GM12878 (cell line): ENCODE measurements around the gene ARPC1A. TPM values are rescaled to one million over a fixed set of nuclear protein-coding genes. Genes with fewer than 3 reads are reported as not detected.

ENCODE experiments used
- ATAC-seq: fragments of 200-7000 bp; cut with Tn5 transposase; 3 replicates; pipeline ENCODE4 v1.9.1; 2020; ENCODE audit warnings: mild to moderate bottlenecking, moderate library complexity
- BruUV-seq: library from RNA; stranded (reverse); fragments of 400-500 nt; replicated peaks from 2 replicates; lab custom pipeline; 2021; lab: Mats Ljungman, UMichigan
- CTCF ChIA-PET: fragments of 300-600 bp; sonication (Branson Sonifier 250); formaldehyde crosslinking; extraction: SDS; loops from one replicate; lab custom pipeline; 2021; ENCODE audit warnings: inconsistent platforms; lab: Yijun Ruan, JAX
- POLR2A ChIA-PET: fragments of 350-600 bp; formaldehyde crosslinking; extraction: SDS; loops from one replicate; lab custom pipeline; 2021; ENCODE audit warnings: inconsistent platforms; lab: Charles Lee
- RAD21 ChIA-PET: fragments of 300-600 bp; sonication (Branson Sonifier 250); formaldehyde crosslinking; loops from one replicate; lab custom pipeline; 2023; ENCODE audit warnings: antibody characterized with exemption; ENCODE audit not compliant: unreplicated experiment; lab: Charles Lee
- SMC1A ChIA-PET: fragments of 300-600 bp; sonication (Branson Sonifier 250); formaldehyde crosslinking; loops from one replicate; lab custom pipeline; 2023; ENCODE audit not compliant: unreplicated experiment, uncharacterized antibody; lab: Charles Lee
- DNase-seq: peaks from one replicate; pipeline ENCODE4 v3.0.0-alpha.2; 2011; ENCODE audit warnings: low read depth, low spot score
- FAIRE-seq: peaks from 3 replicates; lab custom pipeline; 2011; peaks lifted over from hg19 to GRCh38; lab: Jason Lieb, UNC
- H2AFZ ChIP-seq: 2 replicates; pipeline ENCODE4 v1.6.0; 2011; ENCODE audit warnings: low read depth, low read length, control low read depth; ENCODE audit not compliant: control insufficient read depth
- H3K27ac ChIP-seq: 2 replicates; pipeline ENCODE4 v1.5.1; 2011; ENCODE audit warnings: control low read depth; ENCODE audit not compliant: control insufficient read depth, insufficient read depth
- H3K27me3 ChIP-seq, 2 experiments: replicated peaks in 1 of 2; 2 replicates each; pipeline versions ENCODE4 v1.6.0 to v1.6.1; 2011; ENCODE audit warnings: low read length in 1 of 2; ENCODE audit not compliant: control insufficient read depth in 2 of 2, insufficient read depth in 2 of 2
- H3K36me3 ChIP-seq, 2 experiments: 2 replicates each; pipeline ENCODE4 v1.5.1; 2011; ENCODE audit warnings: low read length in 1 of 2; ENCODE audit not compliant: control insufficient read depth in 2 of 2, insufficient read depth in 2 of 2
- H3K4me1 ChIP-seq: 2 replicates; pipeline ENCODE4 v1.6.1; 2011; ENCODE audit warnings: mild to moderate bottlenecking, low read length, moderate library complexity, mixed read lengths; ENCODE audit not compliant: control insufficient read depth, insufficient read depth
- H3K4me2 ChIP-seq: 2 replicates; pipeline ENCODE4 v1.6.0; 2011; ENCODE audit warnings: control low read depth; ENCODE audit not compliant: control insufficient read depth, insufficient read depth
- H3K4me3 ChIP-seq: fragments of 200-600 bp; sonication (generic); 2 replicates; pipeline ENCODE4 v1.5.1; 2016
- H3K79me2 ChIP-seq: 2 replicates; pipeline ENCODE4 v1.6.0; 2011; ENCODE audit warnings: low read length; ENCODE audit not compliant: control insufficient read depth, insufficient read depth
- H3K9ac ChIP-seq: 2 replicates; pipeline ENCODE4 v1.8.0; 2011; ENCODE audit warnings: low read length, control low read depth, mixed read lengths; ENCODE audit not compliant: control insufficient read depth, insufficient read depth
- H3K9me3 ChIP-seq: replicated peaks from 3 replicates; pipeline ENCODE4 v1.5.1; 2011; ENCODE audit warnings: mild to moderate bottlenecking, low read length; ENCODE audit not compliant: control insufficient read depth, insufficient read depth
- H4K20me1 ChIP-seq: 2 replicates; pipeline ENCODE4 v1.6.0; 2011; ENCODE audit not compliant: control insufficient read depth, insufficient read depth
- BHLHE40 ChIP-seq, 2 experiments: fragments of 450-650 bp in 1 of 2; IDR thresholded peaks; 2 replicates each; pipeline ENCODE4 v1.6.1; 2011 to 2017; ENCODE audit warnings: low read depth in 2 of 2, borderline replicate concordance in 1 of 2, improper control_type of control experiment in 1 of 2, low read length in 1 of 2, mild to moderate bottlenecking in 1 of 2
- CHD4 ChIP-seq: fragments of 200-600 bp; sonication (generic); IDR thresholded peaks from 2 replicates; pipeline ENCODE4 v1.6.1; 2016; ENCODE audit warnings: mild to moderate bottlenecking
- IKZF1 ChIP-seq: fragments of 450-650 bp; conservative IDR thresholded peaks from 2 replicates; pipeline ENCODE4 v1.6.1; 2017; ENCODE audit warnings: antibody characterized with exemption, mild to moderate bottlenecking
- IRF4 ChIP-seq: IDR thresholded peaks from 2 replicates; pipeline ENCODE4 v1.6.1; 2011; ENCODE audit warnings: low read depth, low read length
- JUNB ChIP-seq: IDR thresholded peaks from 2 replicates; pipeline ENCODE4 v1.6.1; 2016; ENCODE audit warnings: antibody characterized with exemption, mild to moderate bottlenecking
- NFYB ChIP-seq: IDR thresholded peaks from 2 replicates; pipeline ENCODE4 v1.6.1; 2011; ENCODE audit warnings: low read depth, mild to moderate bottlenecking, low read length, improper control_type of control experiment, moderate library complexity; ENCODE audit not compliant: insufficient read depth
- PKNOX1 ChIP-seq: fragments of 450-650 bp; IDR thresholded peaks from 2 replicates; pipeline ENCODE4 v1.6.1; 2016; ENCODE audit warnings: mild to moderate bottlenecking
- SIN3A ChIP-seq: IDR thresholded peaks from 2 replicates; pipeline ENCODE4 v1.6.1; 2012; ENCODE audit warnings: low read depth, low read length, improper control_type of control experiment
- SMARCA5 ChIP-seq: fragments of 450-650 bp; IDR thresholded peaks from 2 replicates; pipeline ENCODE4 v1.6.1; 2017; ENCODE audit warnings: mild to moderate bottlenecking
- WRNIP1 ChIP-seq: IDR thresholded peaks from 2 replicates; pipeline ENCODE4 v1.6.1; 2011; ENCODE audit warnings: low read depth, low read length, improper control_type of control experiment, borderline replicate concordance
- ZNF207 ChIP-seq: fragments of 450-650 bp; IDR thresholded peaks from 2 replicates; pipeline ENCODE4 v1.6.1; 2014; ENCODE audit warnings: antibody characterized with exemption, mild to moderate bottlenecking, borderline replicate concordance
- WGBS: methylation state at CpG from one replicate; pipeline ENCODE4 v1.1.6; 2016; ENCODE audit warnings: low lambda C conversion rate; ENCODE audit not compliant: insufficient replicate concordance, insufficient coverage; ENCODE audit errors: missing lambda C conversion rate; 5-methylcytosine and 5-hydroxymethylcytosine counted together
- in situ Hi-C: fragments of 300-500 bp; cut with MboI; formaldehyde crosslinking; loops from 9 replicates; pipeline ENCODE4 v1.14.3; 2018; ENCODE audit warnings: mixed read lengths
- intact Hi-C: fragments of 100-400 bp; cut with micrococcal nuclease; formaldehyde crosslinking; loops from one replicate; pipeline ENCODE4 v1.14.2; 2022; ENCODE audit not compliant: unreplicated experiment
- polyA plus RNA-seq, 11 experiments: library from polyadenylated mRNA; depleted of rRNA in 4 of 11; unstranded in 6 of 11; stranded (reverse) in 5 of 11; fragments of >200 nt; fragmentation: Nextera tagmentation in 4 of 11; fragmentation: Illumina TruSeq in 1 of 11; extraction: Ambion mirVana in 4 of 11; extraction: Trizol in 1 of 11; gene quantifications; 1 replicate in 1 of 11; 2 replicates in 10 of 11; pipeline versions ENCODE4 v1.2.1 to v1.2.3, GENCODE V29; 2011 to 2016; ENCODE audit warnings: inconsistent platforms in 2 of 11, missing spikeins in 2 of 11, low read depth in 1 of 11
- total RNA-seq, 4 experiments: library from RNA; depleted of rRNA in 3 of 4; stranded (reverse); fragments of >200 nt in 3 of 4; fragmentation: Illumina TruSeq in 1 of 4; extraction: Trizol in 1 of 4; gene quantifications; 2 replicates each; pipeline versions ENCODE4 v1.2.1 to v1.2.3, GENCODE V29; 2013 to 2021
- TF ChIP-seq, protein P1 (sequence below), 3 experiments: IDR thresholded peaks in 2 of 3; conservative IDR thresholded peaks in 1 of 3; 2 replicates each; pipeline ENCODE4 v1.5.1; 2011; ENCODE audit warnings: low read depth in 3 of 3, low read length in 3 of 3, mild to moderate bottlenecking in 3 of 3, control low read depth in 2 of 3, moderate library complexity in 2 of 3, inconsistent platforms in 1 of 3, mixed read lengths in 1 of 3; ENCODE audit not compliant: control insufficient read depth in 2 of 3, insufficient read depth in 1 of 3; ENCODE audit errors: extremely low read depth in 1 of 3
- TF ChIP-seq, protein P2 (sequence below): IDR thresholded peaks from 2 replicates; pipeline ENCODE4 v1.6.1; 2012; ENCODE audit warnings: improper control_type of control experiment, low read depth, low read length; ENCODE audit not compliant: insufficient replicate concordance

ARPC1A gene
- total and polyA plus RNA-seq, 10 of the 15 experiments (the other 5 are each of a cell fraction or from before 2014, with no cell fraction given): 42.3 to 152 (median 72.1) TPM

- Histone ChIP-seq H2AFZ (peak overlapping the region; percentile 74), H3K4me1 (peaks cover 13% of the 10 kb centered on the region), H3K9me3 (no peaks in the 10 kb centered on the region; the same call in 2 of the 3 replicates), H3K27me3 (no peaks in the 10 kb centered on the region), H3K27ac (no peak overlapping the region)
- no peak for FAIRE-seq
- ChIA-PET POLR2A (no interaction called here), RAD21 (interaction anchor here (0.5 to 1.7 kb wide), 2 partner anchors 127 to 276 kb away, joined by 3 to 5 read pairs; no protein-coding TSS in a partner anchor)
- in situ Hi-C loops (loop anchor here (5.0 kb wide), 1 partner anchor 272 kb away; no protein-coding TSS in a partner anchor), intact Hi-C loops (no loop called here)
- BruUV-seq: no TSS peak
- peak; percentile 89 for ATAC-seq
- DNase-seq: peak; percentile 15
- no peak for TF ChIP-seq ZNF207
- TF ChIP-seq PKNOX1: 0 out of 2 replicates have a peak, but pooled peaks have one; percentile 14
- no peak for TF ChIP-seq SIN3A
- TF ChIP-seq BHLHE40 (IDR thresholded peaks at IDR 0.05; ENCODE audit: borderline replicate concordance in 1 of 2, low read depth in 2 of 2, low read length in 1 of 2): no peak
- TF ChIP-seq, protein P1, sequence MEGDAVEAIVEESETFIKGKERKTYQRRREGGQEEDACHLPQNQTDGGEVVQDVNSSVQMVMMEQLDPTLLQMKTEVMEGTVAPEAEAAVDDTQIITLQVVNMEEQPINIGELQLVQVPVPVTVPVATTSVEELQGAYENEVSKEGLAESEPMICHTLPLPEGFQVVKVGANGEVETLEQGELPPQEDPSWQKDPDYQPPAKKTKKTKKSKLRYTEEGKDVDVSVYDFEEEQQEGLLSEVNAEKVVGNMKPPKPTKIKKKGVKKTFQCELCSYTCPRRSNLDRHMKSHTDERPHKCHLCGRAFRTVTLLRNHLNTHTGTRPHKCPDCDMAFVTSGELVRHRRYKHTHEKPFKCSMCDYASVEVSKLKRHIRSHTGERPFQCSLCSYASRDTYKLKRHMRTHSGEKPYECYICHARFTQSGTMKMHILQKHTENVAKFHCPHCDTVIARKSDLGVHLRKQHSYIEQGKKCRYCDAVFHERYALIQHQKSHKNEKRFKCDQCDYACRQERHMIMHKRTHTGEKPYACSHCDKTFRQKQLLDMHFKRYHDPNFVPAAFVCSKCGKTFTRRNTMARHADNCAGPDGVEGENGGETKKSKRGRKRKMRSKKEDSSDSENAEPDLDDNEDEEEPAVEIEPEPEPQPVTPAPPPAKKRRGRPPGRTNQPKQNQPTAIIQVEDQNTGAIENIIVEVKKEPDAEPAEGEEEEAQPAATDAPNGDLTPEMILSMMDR (IDR thresholded peaks at IDR 0.05 in 2 of 3, conservative IDR thresholded peaks at IDR 0.05 in 1 of 3; ENCODE audit: control insufficient read depth in 2 of 3, extremely low read depth in 1 of 3, insufficient read depth in 1 of 3, low read depth in 3 of 3, low read length in 3 of 3): peak in 1 of 3 experiments; percentile 20; a peak in 1 of 6 replicates
- TF ChIP-seq IRF4: 0 out of 2 replicates have a peak, but pooled peaks have one; percentile 60
- no peak for TF ChIP-seq WRNIP1
- TF ChIP-seq CHD4: no peak
- TF ChIP-seq SMARCA5: no peak
- no peak; the same call in 1 of the 2 replicates for TF ChIP-seq JUNB
- TF ChIP-seq IKZF1: peak; percentile 27; the same call in 1 of the 2 replicates
- TF ChIP-seq, protein P2, sequence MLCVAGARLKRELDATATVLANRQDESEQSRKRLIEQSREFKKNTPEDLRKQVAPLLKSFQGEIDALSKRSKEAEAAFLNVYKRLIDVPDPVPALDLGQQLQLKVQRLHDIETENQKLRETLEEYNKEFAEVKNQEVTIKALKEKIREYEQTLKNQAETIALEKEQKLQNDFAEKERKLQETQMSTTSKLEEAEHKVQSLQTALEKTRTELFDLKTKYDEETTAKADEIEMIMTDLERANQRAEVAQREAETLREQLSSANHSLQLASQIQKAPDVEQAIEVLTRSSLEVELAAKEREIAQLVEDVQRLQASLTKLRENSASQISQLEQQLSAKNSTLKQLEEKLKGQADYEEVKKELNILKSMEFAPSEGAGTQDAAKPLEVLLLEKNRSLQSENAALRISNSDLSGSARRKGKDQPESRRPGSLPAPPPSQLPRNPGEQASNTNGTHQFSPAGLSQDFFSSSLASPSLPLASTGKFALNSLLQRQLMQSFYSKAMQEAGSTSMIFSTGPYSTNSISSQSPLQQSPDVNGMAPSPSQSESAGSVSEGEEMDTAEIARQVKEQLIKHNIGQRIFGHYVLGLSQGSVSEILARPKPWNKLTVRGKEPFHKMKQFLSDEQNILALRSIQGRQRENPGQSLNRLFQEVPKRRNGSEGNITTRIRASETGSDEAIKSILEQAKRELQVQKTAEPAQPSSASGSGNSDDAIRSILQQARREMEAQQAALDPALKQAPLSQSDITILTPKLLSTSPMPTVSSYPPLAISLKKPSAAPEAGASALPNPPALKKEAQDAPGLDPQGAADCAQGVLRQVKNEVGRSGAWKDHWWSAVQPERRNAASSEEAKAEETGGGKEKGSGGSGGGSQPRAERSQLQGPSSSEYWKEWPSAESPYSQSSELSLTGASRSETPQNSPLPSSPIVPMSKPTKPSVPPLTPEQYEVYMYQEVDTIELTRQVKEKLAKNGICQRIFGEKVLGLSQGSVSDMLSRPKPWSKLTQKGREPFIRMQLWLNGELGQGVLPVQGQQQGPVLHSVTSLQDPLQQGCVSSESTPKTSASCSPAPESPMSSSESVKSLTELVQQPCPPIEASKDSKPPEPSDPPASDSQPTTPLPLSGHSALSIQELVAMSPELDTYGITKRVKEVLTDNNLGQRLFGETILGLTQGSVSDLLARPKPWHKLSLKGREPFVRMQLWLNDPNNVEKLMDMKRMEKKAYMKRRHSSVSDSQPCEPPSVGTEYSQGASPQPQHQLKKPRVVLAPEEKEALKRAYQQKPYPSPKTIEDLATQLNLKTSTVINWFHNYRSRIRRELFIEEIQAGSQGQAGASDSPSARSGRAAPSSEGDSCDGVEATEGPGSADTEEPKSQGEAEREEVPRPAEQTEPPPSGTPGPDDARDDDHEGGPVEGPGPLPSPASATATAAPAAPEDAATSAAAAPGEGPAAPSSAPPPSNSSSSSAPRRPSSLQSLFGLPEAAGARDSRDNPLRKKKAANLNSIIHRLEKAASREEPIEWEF: no peak
- no peak for TF ChIP-seq NFYB
- TF ChIP-seq, all 136 proteins: peak for 4
- no peaks in the 10 kb centered on the region for H4K20me1 ChIP-seq
- H3K4me2 ChIP-seq: peak overlapping the region; percentile 45; the same call in 1 of the 2 replicates
- H3K36me3 ChIP-seq: 0 out of 4 replicates have a peak, but pooled peaks cover 0 to 3% of the 10 kb centered on the region in 2 experiments
- H3K9ac ChIP-seq: no peak overlapping the region
- 8% methylated on average over 7 of the region's 7 CpGs for WGBS
- H3K79me2 ChIP-seq: no peaks in the 10 kb centered on the region
- SMC1A ChIA-PET: interaction anchor here (1.6 kb wide), 1 partner anchor 93 kb away, joined by 5 read pairs; no protein-coding TSS in a partner anchor
- CTCF ChIA-PET: interaction anchor here (0.9 to 2.7 kb wide), 5 partner anchors 269 to 297 kb away, joined by 3 to 19 read pairs (median 9); no protein-coding TSS in a partner anchor
- no peak overlapping the region for H3K4me3 ChIP-seq
Measured at GRCh38 chr7:99314504-99314903, 11.2 kb upstream of the ARPC1A start.
